GM12865 (cell line): ENCODE data around the gene FBXO15.

Experiments used
- DNase-seq: peaks from one replicate; pipeline ENCODE4 v3.0.0; 2010; ENCODE audit warnings: low read depth
- H3K4me3 ChIP-seq: 2 replicates; pipeline ENCODE4 v1.5.1; 2011; ENCODE audit warnings: mild to moderate bottlenecking, low read depth, low read length, control low read depth
- CTCF ChIP-seq: IDR thresholded peaks from 2 replicates; pipeline ENCODE4 v1.5.1; 2011; ENCODE audit warnings: low read length, control low read depth, low read depth, inconsistent platforms; ENCODE audit not compliant: insufficient read depth; ENCODE audit errors: missing control alignments

FBXO15 gene

DNA sequence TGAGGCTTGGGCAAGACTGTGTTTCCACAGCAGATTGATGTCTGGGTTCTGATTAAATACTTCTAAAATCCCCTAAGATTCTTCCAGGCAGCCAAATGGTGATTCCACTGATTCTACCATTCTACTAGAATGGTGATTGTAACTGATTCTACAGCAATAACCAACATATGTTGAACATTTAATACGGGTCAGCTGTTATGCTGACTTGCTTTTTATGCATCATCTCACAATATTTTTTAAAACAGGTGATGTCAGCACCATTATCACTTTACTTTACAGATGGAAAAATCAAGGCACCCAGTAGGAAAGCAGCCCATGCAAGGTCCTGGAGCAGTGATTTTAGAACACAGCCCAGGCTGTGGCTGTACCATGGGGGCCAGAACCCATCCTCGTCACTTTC is 38.2 kb upstream of the FBXO15 start:
- no peak overlapping the region for H3K4me3 ChIP-seq
- TF ChIP-seq CTCF = no peak
- no peak for DNase-seq

- TF ChIP-seq CTCF = no peak
- DNase-seq = no peak
Observed at GRCh38 chr18:74184875-74185274, 37.2 kb upstream of the FBXO15 start.

GRCh38 chr18:74183130-74183529 is 35.5 kb upstream of the FBXO15 start:
- TF ChIP-seq CTCF = no peak
- no peak for DNase-seq
- H3K4me3 ChIP-seq = no peak overlapping the region

More at GRCh38 chr18:74184875-74185274, 37.2 kb upstream of the FBXO15 start:
- H3K4me3 ChIP-seq = no peak overlapping the region

- no peak overlapping the region for H3K4me3 ChIP-seq
- DNase-seq = no peak
Observed at GRCh38 chr18:74182335-74182734, 34.7 kb upstream of the FBXO15 start.

GRCh38 chr18:74179623-74180199 is 32.1 kb upstream of the FBXO15 start:
- no peak overlapping the region for H3K4me3 ChIP-seq
- DNase-seq = no peak
- TF ChIP-seq CTCF = no peak

More at GRCh38 chr18:74182335-74182734, 34.7 kb upstream of the FBXO15 start:
- no peak for TF ChIP-seq CTCF

GRCh38 chr18:74178884-74179283 is 31.2 kb upstream of the FBXO15 start:
- H3K4me3 ChIP-seq = no peak overlapping the region
- no peak for DNase-seq
- TF ChIP-seq CTCF = no peak

DNA sequence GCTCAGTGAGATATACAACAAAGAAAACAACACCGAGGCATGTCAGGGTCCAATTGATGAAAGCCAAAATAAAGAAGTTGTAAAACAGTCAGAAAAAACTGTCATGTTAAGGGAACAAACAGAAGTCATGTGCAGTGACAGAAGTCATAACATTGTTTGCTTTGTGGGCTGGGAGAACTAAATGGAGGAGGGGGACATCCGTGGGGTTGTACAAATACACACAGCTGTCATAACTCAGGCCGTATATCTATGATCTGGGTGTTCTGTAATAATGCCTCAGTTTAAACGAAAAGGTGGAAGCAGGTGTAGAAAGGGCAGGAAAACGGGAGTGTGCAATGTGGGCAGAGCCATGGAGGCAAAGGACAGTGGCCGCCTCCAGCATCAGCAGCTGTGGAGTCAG is 28.0 kb upstream of the FBXO15 start:
- no peak overlapping the region for H3K4me3 ChIP-seq
- DNase-seq = no peak
- no peak for TF ChIP-seq CTCF
